Gastrocnemius medialis (tissue), 4 donors: ENCODE data around the gene SYNM. TPM values are rescaled to one million over a fixed set of nuclear protein-coding genes. Genes with fewer than 3 reads are reported as not detected.
"Not testable (repeated sequence)": the region's sequence is repeated elsewhere in the genome, so short reads cannot be mapped to it uniquely, and the experiment has no call there.

Source experiments
- ATAC-seq, 2 donors: fragments of 150-250 bp; one replicate each; pipeline ENCODE4 v1.9.1; 2016
- DNase-seq, 2 donors: peaks; one replicate each; pipeline ENCODE4 v3.0.0-alpha.2; 2019
- H3K27ac ChIP-seq, 4 donors: fragments of 200-600 bp; sonication (generic); 1 replicate in 1 of 4; 2 replicates in 3 of 4; pipeline ENCODE4 v1.5.1; 2016 to 2018; ENCODE audit warnings: mild to moderate bottlenecking in 2 of 4, moderate library complexity in 1 of 4
- H3K27me3 ChIP-seq, 3 donors: fragments of 200-600 bp; sonication (generic) in 2 of 3; 1 replicate in 1 of 3; 2 replicates in 2 of 3; pipeline versions ENCODE4 v1.5.1 to v1.6.0; 2016 to 2019; ENCODE audit warnings: mild to moderate bottlenecking in 1 of 3, moderate library complexity in 1 of 3
- H3K36me3 ChIP-seq, 2 donors: fragments of 200-600 bp; sonication (generic) in 1 of 2; one replicate each; pipeline ENCODE4 v1.5.1; 2017 to 2018
- H3K4me1 ChIP-seq, 2 donors: fragments of 200-600 bp; sonication (generic) in 1 of 2; one replicate each; pipeline ENCODE4 v1.5.1; 2016 to 2017; ENCODE audit warnings: mild to moderate bottlenecking in 2 of 2
- H3K4me3 ChIP-seq, 4 donors: fragments of 200-600 bp; sonication (generic) in 3 of 4; 1 replicate in 1 of 4; 2 replicates in 3 of 4; pipeline ENCODE4 v1.5.1; 2016 to 2019; ENCODE audit warnings: mild to moderate bottlenecking in 2 of 4
- H3K9me3 ChIP-seq, 3 donors: fragments of 200-600 bp; sonication (generic) in 2 of 3; 1 replicate in 1 of 3; 2 replicates in 2 of 3; pipeline ENCODE4 v1.5.1; 2016 to 2019
- POLR2A ChIP-seq, 2 donors: fragments of 450-650 bp; IDR thresholded peaks; one replicate each; pipeline ENCODE4 v1.6.1; 2017; ENCODE audit warnings: antibody characterized with exemption in 2 of 2, mild to moderate bottlenecking in 2 of 2, moderate library complexity in 2 of 2
- in situ Hi-C, 4 donors: fragments of 200-750 bp; cut with MboI; loops; one replicate each; pipeline versions ENCODE4 v1.15.0 to v1.8.0; 2017; ENCODE audit warnings: low sequenced_read_pairs in 4 of 4
- intact Hi-C: fragments of 100-400 bp; cut with DNase I; formaldehyde crosslinking; loops from one replicate; pipeline ENCODE4 v1.15.1; 2023; ENCODE audit warnings: low total_unique reads
- total RNA-seq, 4 donors: library from RNA; depleted of rRNA; stranded (reverse); fragments of >200 nt; gene quantifications; one replicate each; pipeline versions ENCODE4 v1.1.0 to v1.2.3, GENCODE V29; 2016
- TF ChIP-seq, protein P1 (sequence below), 5 experiments: fragments of 450-650 bp in 3 of 5; fragments of 200-600 bp in 2 of 5; sonication (generic) in 2 of 5; IDR thresholded peaks in 4 of 5; conservative IDR thresholded peaks in 1 of 5; 1 replicate in 4 of 5; 2 replicates in 1 of 5; pipeline ENCODE4 v1.5.1; 2016 to 2019; ENCODE audit warnings: antibody characterized with exemption in 5 of 5, mild to moderate bottlenecking in 3 of 5, moderate library complexity in 3 of 5

The SYNM gene
- total RNA-seq, 4 donors from 2014 or later = 200 to 308 (median 266) TPM

DNA sequence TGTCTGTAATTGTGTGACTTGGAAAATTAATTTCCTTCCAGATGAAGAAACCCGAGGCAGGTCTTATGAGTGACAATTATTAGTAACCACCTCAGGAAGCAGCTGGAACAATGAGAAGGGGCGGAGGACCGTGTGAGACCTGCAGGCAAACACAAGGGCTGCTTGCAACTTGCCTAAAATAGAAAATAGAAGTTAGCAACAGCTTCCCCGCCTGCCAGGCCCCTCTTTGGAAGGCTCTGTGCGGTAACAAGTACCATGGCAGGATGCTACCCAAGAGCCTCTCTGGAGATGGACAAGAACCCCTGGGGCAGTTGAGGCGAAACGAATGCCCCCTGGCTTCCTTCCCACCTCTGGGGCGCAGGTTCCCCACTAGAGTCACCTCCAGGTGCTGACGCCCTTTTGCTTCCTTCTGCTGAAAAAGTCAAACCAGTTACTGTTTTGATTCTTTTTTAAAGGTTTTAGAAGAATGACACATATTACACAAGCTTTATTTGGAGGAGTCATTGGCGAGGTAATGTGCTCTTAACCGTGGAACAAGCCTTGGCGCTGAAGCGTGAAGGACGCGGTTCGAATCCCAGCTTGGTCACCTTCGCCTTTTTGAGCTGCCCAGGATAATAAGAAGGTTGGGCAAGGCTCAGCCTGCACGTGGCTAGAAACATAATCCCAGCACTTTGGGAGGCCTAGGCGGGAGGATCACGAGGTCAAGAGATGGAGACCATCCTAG lies 47.0 kb upstream of the SYNM start:
- Histone ChIP-seq H3K4me3 (peak overlapping the region in 2 of 4 donors; percentile 1 to 48), H3K36me3 (no peaks in the 10 kb centered on the region), H3K27ac (peak overlapping the region; percentile 72 to 91 (median 82)), H3K9me3 (no peaks in the 10 kb centered on the region), H3K27me3 (no peaks in the 10 kb centered on the region), H3K4me1 (peaks cover 26 to 34% of the 10 kb centered on the region in 2 donors)
- in situ Hi-C loops = loop anchor here (5.0 to 25.0 kb wide), 4 partner anchors 113 to 421 kb away; partner anchors contain the start of gene IGF1R (in 2 of the 4)
- intact Hi-C loops = loop anchor here (1.0 to 5.0 kb wide), 8 partner anchors 51 to 541 kb away; partner anchors contain the start of genes IGF1R and PGPEP1L
- ATAC-seq (peak; percentile 21 to 40), DNase-seq (peak; percentile 52 to 77)
- peak; percentile 36 to 66 for TF ChIP-seq POLR2A (IDR thresholded peaks at IDR 0.05)
- TF ChIP-seq, protein P1, sequence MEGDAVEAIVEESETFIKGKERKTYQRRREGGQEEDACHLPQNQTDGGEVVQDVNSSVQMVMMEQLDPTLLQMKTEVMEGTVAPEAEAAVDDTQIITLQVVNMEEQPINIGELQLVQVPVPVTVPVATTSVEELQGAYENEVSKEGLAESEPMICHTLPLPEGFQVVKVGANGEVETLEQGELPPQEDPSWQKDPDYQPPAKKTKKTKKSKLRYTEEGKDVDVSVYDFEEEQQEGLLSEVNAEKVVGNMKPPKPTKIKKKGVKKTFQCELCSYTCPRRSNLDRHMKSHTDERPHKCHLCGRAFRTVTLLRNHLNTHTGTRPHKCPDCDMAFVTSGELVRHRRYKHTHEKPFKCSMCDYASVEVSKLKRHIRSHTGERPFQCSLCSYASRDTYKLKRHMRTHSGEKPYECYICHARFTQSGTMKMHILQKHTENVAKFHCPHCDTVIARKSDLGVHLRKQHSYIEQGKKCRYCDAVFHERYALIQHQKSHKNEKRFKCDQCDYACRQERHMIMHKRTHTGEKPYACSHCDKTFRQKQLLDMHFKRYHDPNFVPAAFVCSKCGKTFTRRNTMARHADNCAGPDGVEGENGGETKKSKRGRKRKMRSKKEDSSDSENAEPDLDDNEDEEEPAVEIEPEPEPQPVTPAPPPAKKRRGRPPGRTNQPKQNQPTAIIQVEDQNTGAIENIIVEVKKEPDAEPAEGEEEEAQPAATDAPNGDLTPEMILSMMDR (IDR thresholded peaks at IDR 0.05 in 4 of 5, conservative IDR thresholded peaks at IDR 0.05 in 1 of 5) = no peak

DNA sequence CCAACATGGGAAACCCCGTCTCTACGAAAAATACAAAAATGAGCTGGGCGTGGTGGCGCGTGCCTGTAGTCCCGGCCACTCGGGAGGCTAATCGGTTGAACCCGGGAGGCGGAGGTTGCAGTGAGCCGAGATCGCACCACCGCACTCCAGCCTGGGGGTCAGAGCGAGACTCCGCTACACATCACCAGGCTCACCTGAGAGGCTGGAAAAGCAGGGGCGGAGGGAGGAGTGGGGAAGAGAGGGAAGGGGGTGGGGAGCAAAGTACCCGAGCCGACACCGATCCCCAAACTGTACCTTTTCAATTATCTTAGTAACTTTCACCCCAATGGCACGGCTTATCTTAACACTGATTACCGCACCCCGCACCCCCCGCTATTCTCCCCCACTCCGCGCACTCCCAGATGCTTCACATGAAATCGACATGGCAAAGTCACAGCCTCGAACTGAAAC lies 46.4 kb upstream of the SYNM start:
- in situ Hi-C loops (loop anchor here (5.0 to 25.0 kb wide), 4 partner anchors 114 to 421 kb away; partner anchors contain the start of gene IGF1R (in 2 of the 4)), intact Hi-C loops (loop anchor here (2.0 to 5.0 kb wide), 7 partner anchors 51 to 541 kb away; partner anchors contain the start of genes IGF1R and PGPEP1L)
- Histone ChIP-seq H3K9me3 (no peaks in the 10 kb centered on the region), H3K36me3 (no peaks in the 10 kb centered on the region), H3K27ac (peak overlapping the region; percentile 72 to 91 (median 82)), H3K27me3 (no peaks in the 10 kb centered on the region), H3K4me1 (peaks cover 25 to 31% of the 10 kb centered on the region in 2 donors), H3K4me3 (peak overlapping the region; percentile 48 to 73 (median 51))
- TF ChIP-seq, protein P1 (IDR thresholded peaks at IDR 0.05 in 4 of 5, conservative IDR thresholded peaks at IDR 0.05 in 1 of 5) = no peak
- TF ChIP-seq POLR2A (IDR thresholded peaks at IDR 0.05) = no peak
- ATAC-seq (peak in 1 of 2 donors; percentile 1), DNase-seq (no peak)

DNA sequence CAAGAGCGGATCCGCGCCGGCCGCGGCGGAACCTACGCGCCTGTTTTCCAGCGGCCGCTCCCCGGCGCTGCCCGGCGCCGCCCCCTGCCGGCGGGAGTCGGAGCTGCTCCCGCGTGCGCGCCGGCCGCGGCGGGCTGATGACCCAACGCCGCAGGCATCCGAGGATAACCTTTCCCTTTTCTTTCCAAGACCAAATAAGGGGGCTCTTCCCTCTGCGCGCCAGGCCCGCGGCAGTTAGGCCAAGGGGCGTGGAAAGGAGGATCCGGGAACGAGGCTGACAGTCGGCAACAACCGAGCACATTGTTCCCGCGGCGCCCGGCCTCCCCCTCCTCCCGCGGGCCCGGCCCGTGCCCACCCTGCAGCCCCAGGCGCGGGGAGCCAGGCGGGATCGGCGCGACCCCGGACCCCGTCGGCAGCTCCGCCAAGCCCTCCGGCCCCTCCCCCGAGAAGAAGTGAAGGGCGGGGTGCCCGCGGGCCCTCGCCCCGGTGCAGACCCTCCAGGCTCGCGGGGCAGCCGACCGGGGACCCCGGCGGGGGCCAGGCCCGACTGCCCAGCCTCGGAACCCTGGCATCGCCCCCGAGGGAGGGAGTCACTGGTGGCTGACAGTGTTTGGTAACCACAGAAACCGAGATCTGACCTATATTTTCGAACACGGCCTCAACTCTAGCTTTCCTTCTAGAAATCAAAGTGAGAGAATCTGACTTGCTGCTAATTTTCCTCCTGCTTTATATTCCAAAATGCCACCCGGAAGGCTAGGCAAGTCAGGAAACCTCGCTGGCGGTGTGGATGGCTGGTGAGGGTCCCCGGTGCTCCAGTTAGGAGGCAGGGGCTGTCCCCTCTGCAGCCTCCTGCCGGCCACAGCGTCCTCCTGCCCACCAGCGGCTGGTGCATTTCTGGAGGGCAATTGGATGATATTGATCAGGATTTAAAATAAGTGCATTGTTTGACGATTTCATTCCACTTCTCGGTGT lies 45.6 kb upstream of the SYNM start:
- DNase-seq = peak; percentile 48 to 70
- intact Hi-C loops (loop anchor here (2.0 to 5.0 kb wide), 7 partner anchors 52 to 542 kb away; partner anchors contain the start of genes IGF1R and PGPEP1L), in situ Hi-C loops (loop anchor here (5.0 to 25.0 kb wide), 4 partner anchors 114 to 422 kb away; partner anchors contain the start of gene IGF1R (in 2 of the 4))
- H3K36me3 ChIP-seq = no peaks in the 10 kb centered on the region
- peak in 1 of 2 donors; percentile 11 for TF ChIP-seq POLR2A (IDR thresholded peaks at IDR 0.05)
- TF ChIP-seq, protein P1 (IDR thresholded peaks at IDR 0.05 in 4 of 5, conservative IDR thresholded peaks at IDR 0.05 in 1 of 5) = peak in 4 of 5 experiments; percentile 74 to 94 (median 92)
- H3K9me3 ChIP-seq = no peaks in the 10 kb centered on the region
- no peaks in the 10 kb centered on the region for H3K27me3 ChIP-seq
- peak overlapping the region; percentile 48 to 73 (median 51) for H3K4me3 ChIP-seq
- ATAC-seq = peak; percentile 55 to 66
- H3K27ac ChIP-seq = peak overlapping the region; percentile 72 to 91 (median 82)
- H3K4me1 ChIP-seq = peaks cover 22 to 24% of the 10 kb centered on the region in 2 donors

DNA sequence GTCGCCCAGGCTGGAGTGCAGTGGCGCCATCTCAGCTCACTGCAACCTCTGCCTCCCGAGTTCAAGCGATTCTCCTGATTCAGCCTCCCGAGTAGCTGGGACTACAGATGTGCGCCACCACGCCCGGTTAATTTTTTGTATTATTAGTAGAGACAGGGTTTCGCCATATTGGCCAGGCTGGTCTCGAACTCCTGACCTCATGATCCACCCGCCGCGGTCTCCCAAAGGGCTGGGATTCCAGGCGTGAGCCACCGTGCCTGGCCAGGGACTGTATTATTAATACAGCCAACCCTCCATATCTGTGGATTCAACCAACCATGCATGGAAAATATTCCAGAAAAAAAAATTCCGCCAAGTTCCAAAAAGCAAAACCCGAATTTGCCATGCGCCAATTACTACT lies 44.7 kb upstream of the SYNM start:
- ATAC-seq, H3K9me3 ChIP-seq, H3K4me3 ChIP-seq, H3K36me3 ChIP-seq, H3K27me3 ChIP-seq, intact Hi-C loops, DNase-seq: not testable (repeated sequence)
- in situ Hi-C loops = loop anchor here (10.0 to 25.0 kb wide), 4 partner anchors 135 to 423 kb away; partner anchors contain the start of gene IGF1R (in 2 of the 4)
- H3K4me1 ChIP-seq = peaks cover 22% of the 10 kb centered on the region in 2 donors
- H3K27ac ChIP-seq = peak overlapping the region in 1 of 4 donors; percentile 91
